Measurements from ENCODE around the gene TDRD3. TPM values are rescaled to one million over a fixed set of nuclear protein-coding genes. Genes with fewer than 3 reads are reported as not detected.

TDRD3 gene
- total and polyA plus RNA-seq, 2 experiments from 2014 or later: 13.1 to 13.3 TPM

GRCh38 chr13:60411464-60411863 lies 14.4 kb downstream of the TDRD3 start:
- H3K27me3 ChIP-seq (ENCODE audit: insufficient read depth): no peaks in the 10 kb centered on the region
- Mint-ChIP-seq H3K27ac (no peak overlapping the region), H3K36me3 (ENCODE audit: low read depth) (peaks cover 33% of the 10 kb centered on the region), H3K4me3 (no peak overlapping the region), H3K27me3 (ENCODE audit: insufficient read depth, low read depth, poor library complexity) (no peaks in the 10 kb centered on the region), H3K4me1 (peaks cover 12% of the 10 kb centered on the region), H3K9me3 (peaks cover 26% of the 10 kb centered on the region)
- H3K27ac ChIP-seq (ENCODE audit: low read depth): no peak overlapping the region
- no peak for ATAC-seq
- H3K9me2 ChIP-seq (ENCODE audit: insufficient read depth): no peaks in the 10 kb centered on the region
- H3K4me3 ChIP-seq: no peak overlapping the region
- no peaks in the 10 kb centered on the region; the same call in 1 of the 2 replicates for H3K4me1 ChIP-seq (ENCODE audit: insufficient read depth)
- no peak overlapping the region for H3K4me2 ChIP-seq
- no peak for DNase-seq (ENCODE audit: low spot score)
- H3F3A ChIP-seq (replicated peaks; ENCODE audit: low read depth): no peaks in the 10 kb centered on the region
- H2AFZ ChIP-seq: no peak overlapping the region
- peaks cover 6% of the 10 kb centered on the region for H3K79me2 ChIP-seq (replicated peaks; ENCODE audit: insufficient read depth)
- peaks cover 3% of the 10 kb centered on the region; the same call in 1 of the 2 replicates for H3K36me3 ChIP-seq (ENCODE audit: insufficient read depth)
- no peaks in the 10 kb centered on the region for H4K20me1 ChIP-seq (replicated peaks; ENCODE audit: insufficient read depth)
- TF ChIP-seq ETS1 (IDR thresholded peaks at IDR 0.05) (no peak), POLR2AphosphoS5 (IDR thresholded peaks at IDR 0.05; ENCODE audit: low read depth) (no peak), CTCF (conservative IDR thresholded peaks at IDR 0.05; ENCODE audit: low read depth in 2 of 2) (no peak), ZNF331 (CRISPR knock-in tag; IDR thresholded peaks at IDR 0.05; ENCODE audit: low read depth) (no peak), ZNF462 (CRISPR knock-in tag; IDR thresholded peaks at IDR 0.05) (no peak), ZNF114 (CRISPR knock-in tag; IDR thresholded peaks at IDR 0.05) (no peak), EZH2 (IDR thresholded peaks at IDR 0.05; ENCODE audit: low read depth, unreplicated experiment) (no peak), CREB1 (CRISPR knock-in tag; IDR thresholded peaks at IDR 0.05; ENCODE audit: low read depth) (no peak), NANOG (IDR thresholded peaks at IDR 0.05; ENCODE audit: borderline replicate concordance) (no peak), JUNB (IDR thresholded peaks at IDR 0.05; ENCODE audit: unreplicated experiment) (no peak), REST (IDR thresholded peaks at IDR 0.05; ENCODE audit: unreplicated experiment) (no peak), STAT1 (IDR thresholded peaks at IDR 0.05; ENCODE audit: unreplicated experiment) (no peak), EZH2phosphoT487 (IDR thresholded peaks at IDR 0.05; ENCODE audit: unreplicated experiment) (no peak)

Measured in GM23338 (cell line).